Mesenchymal stem cell (in vitro differentiated cells and primary cell): ENCODE data around the gene RAB30.

ENCODE experiments used
- DNase-seq: peaks from one replicate; pipeline ENCODE4 v3.0.0-alpha.2; 2013
- H2AFZ ChIP-seq: one replicate; pipeline ENCODE4 v1.6.1; 2013; ENCODE audit warnings: low read depth, mild to moderate bottlenecking, control low read depth, inconsistent platforms, low read length, moderate library complexity
- H2AK5ac ChIP-seq: 2 replicates; pipeline ENCODE4 v1.6.1; 2013; ENCODE audit warnings: low read length, moderate library complexity, mild to moderate bottlenecking, inconsistent platforms; ENCODE audit not compliant: severe bottlenecking
- H2BK120ac ChIP-seq: one replicate; pipeline ENCODE4 v1.6.1; 2013; ENCODE audit warnings: low read depth, mild to moderate bottlenecking, inconsistent platforms, low read length, moderate library complexity
- H2BK12ac ChIP-seq, 2 experiments: one replicate each; pipeline ENCODE4 v1.6.1; 2013; ENCODE audit warnings: inconsistent platforms in 2 of 2, low read length in 2 of 2, mild to moderate bottlenecking in 2 of 2, moderate library complexity in 2 of 2, control low read depth in 1 of 2
- H2BK15ac ChIP-seq: one replicate; pipeline ENCODE4 v1.6.1; 2013; ENCODE audit warnings: mild to moderate bottlenecking, low read depth, inconsistent platforms; ENCODE audit not compliant: poor library complexity, severe bottlenecking
- H2BK5ac ChIP-seq: 2 replicates; pipeline ENCODE4 v1.6.1; 2013; ENCODE audit warnings: low read depth, mild to moderate bottlenecking, low read length, control low read depth, inconsistent platforms; ENCODE audit not compliant: poor library complexity, severe bottlenecking
- H3K14ac ChIP-seq, 2 experiments: one replicate each; pipeline ENCODE4 v1.6.1; 2013; ENCODE audit warnings: inconsistent platforms in 2 of 2, low read length in 2 of 2, control low read depth in 1 of 2, mild to moderate bottlenecking in 1 of 2, moderate library complexity in 1 of 2
- H3K18ac ChIP-seq, 2 experiments: one replicate each; pipeline ENCODE4 v1.6.1; 2013; ENCODE audit warnings: inconsistent platforms in 2 of 2, low read length in 2 of 2, control low read depth in 1 of 2, low read depth in 1 of 2, mild to moderate bottlenecking in 1 of 2
- H3K23ac ChIP-seq, 2 experiments: one replicate each; pipeline ENCODE4 v1.6.1; 2013; ENCODE audit warnings: inconsistent platforms in 2 of 2, low read length in 2 of 2, mild to moderate bottlenecking in 2 of 2, moderate library complexity in 2 of 2, control low read depth in 1 of 2
- H3K27ac ChIP-seq: 2 replicates; pipeline ENCODE4 v1.5.1; 2013; ENCODE audit warnings: mild to moderate bottlenecking, moderate library complexity, low read length, control low read depth, inconsistent platforms; ENCODE audit not compliant: poor library complexity, severe bottlenecking
- H3K27me3 ChIP-seq, 2 experiments: 2 replicates each; pipeline versions ENCODE4 v1.6.1 to v1.7.0; 2013; ENCODE audit warnings: low read length in 2 of 2, mild to moderate bottlenecking in 2 of 2, moderate library complexity in 2 of 2, control low read depth in 1 of 2, inconsistent platforms in 1 of 2; ENCODE audit not compliant: control insufficient read depth in 1 of 2, insufficient read depth in 1 of 2
- H3K36me3 ChIP-seq, 2 experiments: 2 replicates each; pipeline versions ENCODE4 v1.6.1 to v1.7.0; 2013; ENCODE audit warnings: low read length in 2 of 2, control low read depth in 1 of 2, inconsistent platforms in 1 of 2, low read depth in 1 of 2, mild to moderate bottlenecking in 1 of 2; ENCODE audit not compliant: insufficient read depth in 2 of 2, control insufficient read depth in 1 of 2
- H3K4ac ChIP-seq, 2 experiments: one replicate each; pipeline ENCODE4 v1.6.1; 2013; ENCODE audit warnings: inconsistent platforms in 2 of 2, low read length in 2 of 2, mild to moderate bottlenecking in 2 of 2, moderate library complexity in 2 of 2, control low read depth in 1 of 2, low read depth in 1 of 2
- H3K4me1 ChIP-seq: 2 replicates; pipeline ENCODE4 v1.6.1; 2013; ENCODE audit warnings: low read depth, low read length, control low read depth; ENCODE audit not compliant: control insufficient read depth, insufficient read depth
- H3K4me2 ChIP-seq: 2 replicates; pipeline ENCODE4 v1.6.1; 2013; ENCODE audit warnings: low read length, mild to moderate bottlenecking, inconsistent platforms; ENCODE audit not compliant: poor library complexity, severe bottlenecking
- H3K4me3 ChIP-seq, 2 experiments: 2 replicates each; pipeline versions ENCODE4 v1.5.1 to v1.7.0; 2013; ENCODE audit warnings: low read length in 2 of 2, mild to moderate bottlenecking in 2 of 2, control low read depth in 1 of 2, low read depth in 1 of 2; ENCODE audit not compliant: insufficient read depth in 1 of 2
- H3K79me1 ChIP-seq: replicated peaks from 2 replicates; pipeline ENCODE4 v1.6.1; 2013; ENCODE audit warnings: mild to moderate bottlenecking, control low read depth, low read length, inconsistent platforms; ENCODE audit not compliant: poor library complexity, severe bottlenecking
- H3K9ac ChIP-seq: 2 replicates; pipeline ENCODE4 v1.7.0; 2013; ENCODE audit warnings: mild to moderate bottlenecking, low read length, moderate library complexity
- H3K9me3 ChIP-seq: 2 replicates; pipeline ENCODE4 v1.7.0; 2013; ENCODE audit warnings: mild to moderate bottlenecking, low read length; ENCODE audit not compliant: control insufficient read depth
- H4K8ac ChIP-seq: one replicate; pipeline ENCODE4 v1.6.1; 2013; ENCODE audit warnings: inconsistent platforms, mild to moderate bottlenecking, low read length, moderate library complexity
- H4K91ac ChIP-seq: one replicate; pipeline ENCODE4 v1.6.1; 2013; ENCODE audit warnings: mild to moderate bottlenecking, low read length, inconsistent platforms
- WGBS: methylation state at CpG from one replicate; pipeline ENCODE4 v1.1.7; 2013; ENCODE audit warnings: mixed read lengths; 5-methylcytosine and 5-hydroxymethylcytosine counted together

Gene RAB30

GRCh38 chr11:83023410-83023809, 48.3 kb downstream of the RAB30 start:
- H3K14ac ChIP-seq, result no peak overlapping the region
- H3K4ac ChIP-seq, result no peak overlapping the region
- no peak overlapping the region for H3K23ac ChIP-seq
- peaks cover 12% of the 10 kb centered on the region for H3K4me1 ChIP-seq
- no peak for DNase-seq
- H2BK12ac ChIP-seq, result peak overlapping the region in 1 of 2 experiments; percentile 35
- H3K4me3 ChIP-seq, result no peak overlapping the region
- H3K9ac ChIP-seq, result no peak overlapping the region
- no peak overlapping the region for H4K8ac ChIP-seq
- peaks cover 43% of the 10 kb centered on the region for H3K79me1 ChIP-seq
- peaks cover 3 to 7% of the 10 kb centered on the region in 2 experiments for H3K36me3 ChIP-seq
- no peak overlapping the region for H2BK15ac ChIP-seq
- no peak overlapping the region for H3K4me2 ChIP-seq
- H4K91ac ChIP-seq, result no peak overlapping the region
- H3K18ac ChIP-seq, result no peak overlapping the region
- no peaks in the 10 kb centered on the region for H3K9me3 ChIP-seq
- 81% methylated on average over 4 of the region's 4 CpGs for WGBS
- H2AK5ac ChIP-seq, result no peak overlapping the region
- H3K27me3 ChIP-seq, result no peaks in the 10 kb centered on the region
- H3K27ac ChIP-seq, result no peak overlapping the region
- no peak overlapping the region for H2BK5ac ChIP-seq
- H2AFZ ChIP-seq, result no peak overlapping the region
- H2BK120ac ChIP-seq, result no peak overlapping the region

GRCh38 chr11:83021780-83022125, 49.9 kb downstream of the RAB30 start:
- no peak overlapping the region for H4K8ac ChIP-seq
- H2AFZ ChIP-seq, result no peak overlapping the region
- H2AK5ac ChIP-seq, result no peak overlapping the region
- H2BK5ac ChIP-seq, result no peak overlapping the region
- peaks cover 41% of the 10 kb centered on the region for H3K79me1 ChIP-seq
- H3K4me3 ChIP-seq, result no peak overlapping the region
- peaks cover 3 to 7% of the 10 kb centered on the region in 2 experiments for H3K36me3 ChIP-seq
- peaks cover 12% of the 10 kb centered on the region for H3K4me1 ChIP-seq
- no peak overlapping the region for H2BK12ac ChIP-seq
- no peak overlapping the region for H3K14ac ChIP-seq
- no peak overlapping the region for H3K4ac ChIP-seq
- H3K27me3 ChIP-seq, result no peaks in the 10 kb centered on the region
- no peak for DNase-seq
- H3K4me2 ChIP-seq, result no peak overlapping the region
- 100% methylated on average over 2 of the region's 2 CpGs for WGBS
- no peak overlapping the region for H4K91ac ChIP-seq
- H3K27ac ChIP-seq, result no peak overlapping the region
- H2BK120ac ChIP-seq, result no peak overlapping the region
- H3K18ac ChIP-seq, result no peak overlapping the region
- no peaks in the 10 kb centered on the region for H3K9me3 ChIP-seq
- H3K23ac ChIP-seq, result no peak overlapping the region
- no peak overlapping the region for H3K9ac ChIP-seq
- H2BK15ac ChIP-seq, result no peak overlapping the region

DNA sequence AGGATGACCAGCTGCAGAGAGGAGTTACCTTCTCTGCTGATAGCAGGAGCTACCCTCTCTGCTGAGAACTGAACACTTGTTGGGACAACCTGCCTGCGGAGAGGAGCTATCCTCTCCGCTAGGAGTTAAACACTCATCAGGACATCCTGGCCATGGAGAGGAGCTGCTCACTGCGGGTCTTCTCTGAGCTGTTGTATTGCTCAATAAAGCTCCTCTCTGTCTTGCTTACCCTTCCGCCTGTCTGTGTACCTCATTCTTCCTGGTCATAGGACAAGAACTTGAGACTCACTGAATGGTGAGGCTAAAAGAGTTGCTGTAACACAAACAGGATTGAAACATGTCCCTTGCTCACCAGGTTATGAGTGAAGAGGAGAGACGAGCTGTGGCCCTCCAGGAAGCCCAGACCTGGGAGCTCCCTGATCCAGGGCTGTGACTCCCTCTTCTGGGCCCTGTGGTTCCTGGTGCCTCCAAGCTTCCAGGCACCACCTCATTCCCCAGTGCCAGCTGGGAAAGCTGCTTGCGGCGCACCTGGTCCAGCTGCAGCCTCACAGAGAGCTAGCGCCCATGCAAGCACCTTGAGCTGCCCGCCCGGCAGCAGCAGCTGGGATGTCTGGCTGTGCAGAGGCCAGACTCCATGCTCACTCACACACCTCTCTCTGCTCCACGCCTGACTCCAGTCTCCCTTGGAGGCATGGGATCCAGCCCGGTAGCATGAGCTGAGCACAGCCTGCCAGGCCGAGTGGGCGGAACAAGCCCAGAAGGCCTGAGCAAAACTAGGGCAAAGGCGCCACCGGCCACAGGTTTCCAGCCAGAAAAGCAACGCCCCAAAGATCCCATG, 50.5 kb downstream of the RAB30 start:
- no peak overlapping the region for H2BK120ac ChIP-seq
- H3K79me1 ChIP-seq, result peaks cover 41% of the 10 kb centered on the region
- no peak overlapping the region for H4K8ac ChIP-seq
- no peak overlapping the region for H2BK15ac ChIP-seq
- H3K27me3 ChIP-seq, result no peaks in the 10 kb centered on the region
- H3K27ac ChIP-seq, result no peak overlapping the region
- H3K9me3 ChIP-seq, result no peaks in the 10 kb centered on the region
- no peak overlapping the region for H3K4me3 ChIP-seq
- no peak overlapping the region for H4K91ac ChIP-seq
- peaks cover 3 to 7% of the 10 kb centered on the region in 2 experiments for H3K36me3 ChIP-seq
- H2BK5ac ChIP-seq, result no peak overlapping the region
- H3K4me2 ChIP-seq, result no peak overlapping the region
- H2AFZ ChIP-seq, result no peak overlapping the region
- no peak for DNase-seq
- H3K18ac ChIP-seq, result peak overlapping the region in 1 of 2 experiments; percentile 56
- H3K9ac ChIP-seq, result no peak overlapping the region
- peak overlapping the region in 1 of 2 experiments; percentile 44 for H3K14ac ChIP-seq
- H3K23ac ChIP-seq, result no peak overlapping the region
- H2AK5ac ChIP-seq, result no peak overlapping the region
- H2BK12ac ChIP-seq, result no peak overlapping the region
- no peak overlapping the region for H3K4ac ChIP-seq
- peaks cover 12% of the 10 kb centered on the region for H3K4me1 ChIP-seq
- WGBS, result 95% methylated on average over 14 of the region's 17 CpGs

GRCh38 chr11:83019888-83020579, 51.7 kb downstream of the RAB30 start:
- WGBS, result 96% methylated on average over 12 of the region's 12 CpGs
- Histone ChIP-seq H4K91ac (no peak overlapping the region), H2BK12ac (no peak overlapping the region), H3K4me1 (peaks cover 12% of the 10 kb centered on the region), H3K27ac (no peak overlapping the region), H3K23ac (no peak overlapping the region), H2AFZ (no peak overlapping the region), H3K4me2 (no peak overlapping the region), H3K18ac (no peak overlapping the region), H3K79me1 (peaks cover 34% of the 10 kb centered on the region), H3K27me3 (no peaks in the 10 kb centered on the region), H3K14ac (peak overlapping the region in 1 of 2 experiments; percentile 44), H2BK5ac (no peak overlapping the region), H3K9ac (no peak overlapping the region), H2BK15ac (no peak overlapping the region), H3K4me3 (no peak overlapping the region), H3K9me3 (no peaks in the 10 kb centered on the region), H2BK120ac (no peak overlapping the region), H3K36me3 (peaks cover 3 to 7% of the 10 kb centered on the region in 2 experiments), H3K4ac (no peak overlapping the region), H4K8ac (no peak overlapping the region), H2AK5ac (no peak overlapping the region)
- DNase-seq, result no peak
